Adrenal gland (tissue), 12 donors: ENCODE data around the gene FAN1. TPM values are rescaled to one million over a fixed set of nuclear protein-coding genes. Genes with fewer than 3 reads are reported as not detected.

ENCODE experiments used
- DNase-seq, 7 donors: peaks; one replicate each; pipeline ENCODE4 v3.0.0-alpha.2; 2019 to 2020
- H3K27ac ChIP-seq, 5 donors: fragments of 200-600 bp; sonication (generic) in 4 of 5; 1 replicate in 3 of 5; 2 replicates in 2 of 5; pipeline versions ENCODE4 v1.5.1 to v1.8.0; 2016 to 2020; ENCODE audit warnings: mild to moderate bottlenecking in 1 of 5
- H3K27me3 ChIP-seq: fragments of 200-600 bp; 2 replicates; pipeline ENCODE4 v1.8.0; 2021
- H3K36me3 ChIP-seq, 2 donors: fragments of 200-600 bp; replicated peaks in 1 of 2; 1 replicate in 1 of 2; 2 replicates in 1 of 2; pipeline versions ENCODE4 v1.5.1 to v1.8.0; 2018 to 2022
- H3K4me1 ChIP-seq, 2 donors: fragments of 200-600 bp; replicated peaks in 1 of 2; 1 replicate in 1 of 2; 2 replicates in 1 of 2; pipeline versions ENCODE4 v1.5.1 to v1.8.0; 2018 to 2021
- H3K4me3 ChIP-seq, 4 donors: fragments of 200-600 bp; sonication (generic) in 3 of 4; one replicate each; pipeline ENCODE4 v1.5.1; 2016 to 2018
- H3K9me3 ChIP-seq, 3 donors: fragments of 200-600 bp; sonication (generic) in 1 of 3; replicated peaks in 1 of 3; 1 replicate in 2 of 3; 2 replicates in 1 of 3; pipeline versions ENCODE4 v1.5.1 to v1.8.0; 2016 to 2021
- POLR2A ChIP-seq, 2 donors: fragments of 450-650 bp; IDR thresholded peaks; one replicate each; pipeline ENCODE4 v1.6.1; 2017; ENCODE audit warnings: antibody characterized with exemption in 2 of 2, mild to moderate bottlenecking in 2 of 2, moderate library complexity in 1 of 2
- WGBS, 4 donors: extraction: QIAGEN DNeasy Blood & Tissue Kit in 2 of 4; methylation state at CpG; one replicate each; pipeline versions ENCODE4 v1.1.5 to v1.1.7; 2013 to 2017; 5-methylcytosine and 5-hydroxymethylcytosine counted together
- intact Hi-C, 2 donors: fragments of 100-400 bp; cut with DNase I; formaldehyde crosslinking; loops; one replicate each; pipeline versions ENCODE4 v1.14.1 to v1.15.0; 2022 to 2023
- polyA plus RNA-seq, 3 donors: library from polyadenylated mRNA; stranded (reverse); fragments of 200-250 nt in 2 of 3; fragments of 350-450 nt in 1 of 3; fragmentation: Illumina TruSeq in 1 of 3; extraction: RNeasy Lipid Tissue Mini Kit (QIAGEN cat#74804) in 1 of 3; gene quantifications; one replicate each; pipeline ENCODE4 v1.2.3, GENCODE V29; 2013 to 2014
- total RNA-seq, 9 donors: library from RNA; depleted of rRNA in 4 of 9; stranded (reverse); fragments of >200 nt in 4 of 9; fragments of 120-200 nt in 1 of 9; fragmentation: NEBNext Ultra II Directional in 1 of 9; extraction: Animal tissue kit (Norgen Biotek cat#: 25700) in 1 of 9; gene quantifications; one replicate each; pipeline versions ENCODE4 v1.1.0 to v1.2.4, GENCODE V29; 2013 to 2023
- TF ChIP-seq, protein P1 (sequence below), 6 experiments: fragments of 450-650 bp in 4 of 6; fragments of 200-600 bp in 2 of 6; sonication (generic) in 1 of 6; IDR thresholded peaks; 1 replicate in 5 of 6; 2 replicates in 1 of 6; pipeline versions ENCODE4 v1.5.1 to v1.8.0; 2016 to 2021; ENCODE audit warnings: antibody characterized with exemption in 6 of 6, mild to moderate bottlenecking in 2 of 6, moderate library complexity in 1 of 6
- donor health status: healthy with polysubstance abuse.
- donor health status: Bipolar disorder and iron deficiency.
- donor health status: DM: yes; HTN: yes; CAD: no.
- donor health status: DM: no; HTN: no; CAD: no.
- donor health status: DM: no; HTN: no; CAD: no.
- donor health status: DM: yes; HTN: yes; CAD: no.

The FAN1 gene
- total and polyA plus RNA-seq, 12 donors, result 5.7 to 30.0 (median 18.2) TPM

DNA sequence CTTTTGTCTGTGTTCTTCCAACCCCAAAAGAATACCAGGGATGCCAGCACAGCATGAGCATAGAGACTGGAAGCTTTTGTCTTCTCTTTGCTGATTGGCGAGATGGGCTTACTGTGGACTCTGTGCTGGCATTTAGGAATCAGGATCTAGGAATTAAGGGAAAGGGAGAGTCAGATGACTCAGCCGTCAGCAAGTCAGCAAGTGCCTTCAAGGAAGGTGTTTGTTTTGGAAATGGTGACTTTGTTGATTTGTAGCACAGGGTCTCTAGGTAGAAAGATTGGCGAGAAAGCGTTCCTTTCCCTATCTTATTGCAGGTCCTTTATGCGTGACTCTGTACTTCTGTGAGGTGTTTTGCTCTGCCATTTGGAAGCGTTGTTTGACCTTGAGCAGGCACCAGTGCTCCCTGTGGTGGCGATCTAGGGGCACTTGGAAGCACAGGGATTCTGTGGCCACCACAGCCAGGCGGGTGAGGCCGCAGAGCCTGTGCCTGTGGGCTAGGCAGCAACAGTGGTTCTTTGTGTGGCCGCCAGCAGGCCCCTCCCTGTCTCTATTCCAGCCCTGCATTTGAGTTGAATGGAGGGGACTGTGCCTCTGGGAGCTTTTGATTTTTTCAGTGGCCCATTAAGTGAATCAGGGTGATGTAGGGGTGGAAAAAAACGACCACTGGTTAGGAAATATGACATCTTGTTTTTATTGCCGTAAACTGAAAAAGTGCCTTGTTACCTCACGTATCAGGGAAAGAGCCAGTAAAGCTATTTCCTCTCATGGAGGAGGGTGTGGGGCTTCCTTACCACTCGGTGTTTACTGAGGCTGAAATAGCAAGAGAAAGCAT lies 19.0 kb downstream of the FAN1 start:
- peaks cover 0 to 84% of the 10 kb centered on the region in 2 donors for H3K36me3 ChIP-seq
- H3K4me1 ChIP-seq, result no peaks in the 10 kb centered on the region
- no peak for DNase-seq
- 82 to 89% (median 88%) methylated on average over 12 to 14 of the region's 14 CpGs for WGBS, 4 donors
- H3K9me3 ChIP-seq, result no peaks in the 10 kb centered on the region
- H3K4me3 ChIP-seq, result no peak overlapping the region
- TF ChIP-seq, protein P1, sequence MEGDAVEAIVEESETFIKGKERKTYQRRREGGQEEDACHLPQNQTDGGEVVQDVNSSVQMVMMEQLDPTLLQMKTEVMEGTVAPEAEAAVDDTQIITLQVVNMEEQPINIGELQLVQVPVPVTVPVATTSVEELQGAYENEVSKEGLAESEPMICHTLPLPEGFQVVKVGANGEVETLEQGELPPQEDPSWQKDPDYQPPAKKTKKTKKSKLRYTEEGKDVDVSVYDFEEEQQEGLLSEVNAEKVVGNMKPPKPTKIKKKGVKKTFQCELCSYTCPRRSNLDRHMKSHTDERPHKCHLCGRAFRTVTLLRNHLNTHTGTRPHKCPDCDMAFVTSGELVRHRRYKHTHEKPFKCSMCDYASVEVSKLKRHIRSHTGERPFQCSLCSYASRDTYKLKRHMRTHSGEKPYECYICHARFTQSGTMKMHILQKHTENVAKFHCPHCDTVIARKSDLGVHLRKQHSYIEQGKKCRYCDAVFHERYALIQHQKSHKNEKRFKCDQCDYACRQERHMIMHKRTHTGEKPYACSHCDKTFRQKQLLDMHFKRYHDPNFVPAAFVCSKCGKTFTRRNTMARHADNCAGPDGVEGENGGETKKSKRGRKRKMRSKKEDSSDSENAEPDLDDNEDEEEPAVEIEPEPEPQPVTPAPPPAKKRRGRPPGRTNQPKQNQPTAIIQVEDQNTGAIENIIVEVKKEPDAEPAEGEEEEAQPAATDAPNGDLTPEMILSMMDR (IDR thresholded peaks at IDR 0.05), result no peak
- TF ChIP-seq POLR2A (IDR thresholded peaks at IDR 0.05), result no peak
- no peak overlapping the region for H3K27ac ChIP-seq
- no peaks in the 10 kb centered on the region for H3K27me3 ChIP-seq
- intact Hi-C loops, result loop anchor here in 1 of 2 donors (5.0 kb wide), 1 partner anchor 50 kb away; no protein-coding TSS in a partner anchor

DNA sequence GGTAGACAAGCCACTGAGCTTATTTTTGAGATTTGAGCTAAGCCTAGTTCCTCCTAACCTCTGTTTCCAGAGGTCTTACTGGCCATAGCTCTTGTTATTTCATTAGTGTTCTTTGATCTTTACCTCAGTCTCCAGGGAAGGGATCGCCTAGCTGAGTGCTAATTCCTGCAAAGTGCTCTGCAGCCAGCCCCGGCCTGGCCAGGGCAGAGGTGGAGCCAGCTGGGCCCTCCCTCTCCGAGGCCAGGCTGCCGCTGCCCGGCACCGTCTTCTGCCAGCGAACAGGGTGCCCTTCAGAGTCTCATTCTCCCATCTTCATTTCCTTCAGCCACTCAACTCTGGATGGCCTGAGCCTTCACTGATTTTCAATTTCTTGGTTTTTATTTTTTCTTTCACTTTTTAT lies 19.7 kb downstream of the FAN1 start:
- Histone ChIP-seq H3K4me3 (no peak overlapping the region), H3K4me1 (no peaks in the 10 kb centered on the region), H3K36me3 (peaks cover 0 to 91% of the 10 kb centered on the region in 2 donors), H3K27me3 (no peaks in the 10 kb centered on the region), H3K27ac (no peak overlapping the region), H3K9me3 (no peaks in the 10 kb centered on the region)
- intact Hi-C loops, result loop anchor here in 1 of 2 donors (5.0 kb wide), 1 partner anchor 51 kb away; no protein-coding TSS in a partner anchor
- DNase-seq, result no peak
- 77 to 95% (median 83%) methylated on average over 7 of the region's 7 CpGs for WGBS, 4 donors
- TF ChIP-seq, protein P1 (IDR thresholded peaks at IDR 0.05), result no peak
- TF ChIP-seq POLR2A (IDR thresholded peaks at IDR 0.05), result no peak

DNA sequence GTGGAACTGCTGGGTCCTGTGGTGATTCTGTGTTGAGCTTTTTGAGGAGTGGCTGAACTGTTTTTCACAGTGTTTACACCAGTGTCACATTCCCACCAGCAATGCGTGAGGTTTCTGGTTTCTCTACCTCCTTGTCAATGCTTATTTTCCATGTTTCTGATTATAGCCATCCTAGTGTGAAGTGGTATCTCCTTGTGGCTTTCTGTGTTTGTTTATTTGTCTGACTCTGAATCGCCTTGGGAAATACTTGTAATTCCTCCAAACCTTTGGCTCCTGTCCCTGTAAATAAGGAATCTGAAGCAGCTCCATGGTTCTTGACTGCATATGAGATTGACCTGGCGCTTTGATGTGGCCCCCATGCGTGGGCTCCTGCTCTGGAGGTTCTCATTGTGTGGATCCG lies 20.6 kb downstream of the FAN1 start:
- WGBS, 4 donors, result 83 to 90% (median 87%) methylated on average over 5 of the region's 5 CpGs
- intact Hi-C loops, result loop anchor here in 1 of 2 donors (5.0 kb wide), 1 partner anchor 52 kb away; no protein-coding TSS in a partner anchor
- peaks cover 0 to 93% of the 10 kb centered on the region in 2 donors for H3K36me3 ChIP-seq

DNA sequence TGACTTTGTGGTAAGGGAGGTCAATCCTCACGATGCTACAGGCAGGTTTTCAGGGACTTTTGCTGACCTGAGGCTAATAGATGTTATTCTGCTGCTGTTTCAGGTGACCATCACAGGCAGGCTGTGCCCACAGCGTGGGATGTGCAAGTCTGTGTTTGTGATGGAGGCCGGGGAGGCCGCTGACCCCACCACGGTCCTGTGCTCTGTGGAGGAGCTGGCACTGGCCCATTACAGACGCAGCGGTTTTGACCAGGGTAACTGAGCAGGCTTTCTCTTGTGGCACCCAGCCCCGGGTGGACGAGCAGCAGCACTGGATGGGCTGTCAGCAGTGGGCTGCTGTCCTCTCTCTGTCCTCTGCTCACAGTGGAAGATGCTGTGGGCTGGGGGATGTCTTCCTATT lies 22.0 kb downstream of the FAN1 start:
- peaks cover 0 to 93% of the 10 kb centered on the region in 2 donors for H3K36me3 ChIP-seq
- intact Hi-C loops, result no loop called here
- H3K27ac ChIP-seq, result no peak overlapping the region
- TF ChIP-seq, protein P1 (IDR thresholded peaks at IDR 0.05), result no peak
- no peak for TF ChIP-seq POLR2A (IDR thresholded peaks at IDR 0.05)
- H3K4me1 ChIP-seq, result no peaks in the 10 kb centered on the region
- no peak for DNase-seq
- no peaks in the 10 kb centered on the region for H3K9me3 ChIP-seq
- H3K4me3 ChIP-seq, result no peak overlapping the region
- no peaks in the 10 kb centered on the region for H3K27me3 ChIP-seq
- WGBS, 4 donors, result 80 to 95% (median 94%) methylated on average over 1 to 9 of the region's 9 CpGs

More for the DNA sequence above, 20.6 kb downstream of the FAN1 start:
- Histone ChIP-seq H3K4me1 (no peaks in the 10 kb centered on the region), H3K4me3 (no peak overlapping the region), H3K9me3 (no peaks in the 10 kb centered on the region), H3K27ac (no peak overlapping the region), H3K27me3 (no peaks in the 10 kb centered on the region)
- no peak for DNase-seq
- TF ChIP-seq, protein P1 (IDR thresholded peaks at IDR 0.05), result no peak
- no peak for TF ChIP-seq POLR2A (IDR thresholded peaks at IDR 0.05)
